ENCODE results near the gene BCL7B.

BCL7B gene

GRCh38 chr7:73578342-73579128 is 21.0 kb upstream of the BCL7B start, which contains the start of gene TBL2:
TSS of gene TBL2 (minus strand) at chr7:73578579. CDS start at chr7:73578549, 30 bp downstream.
- Histone ChIP-seq H3K4me1 (ENCODE audit: insufficient read depth, insufficient read length) (peaks cover 3% of the 10 kb centered on the region), H3K9me3 (ENCODE audit: insufficient read depth, low read length) (no peaks in the 10 kb centered on the region), H3K4me3 (ENCODE audit: insufficient read length, low read depth) (peak within 1 kb of the TSS; percentile 78), H3K9ac (ENCODE audit: insufficient read length, low read depth) (peak within 1 kb of the TSS; percentile 90), H3K36me3 (ENCODE audit: insufficient read depth, insufficient read length, low read length) (peaks cover 25% of the 10 kb centered on the region), H3K27me3 (ENCODE audit: insufficient read depth, insufficient read length) (no peaks in the 10 kb centered on the region)
- peak; percentile 98 for DNase-seq (ENCODE audit: low read depth, low spot score)
- TF ChIP-seq SUZ12 (IDR thresholded peaks at IDR 0.05; ENCODE audit: extremely low read depth, insufficient read depth, insufficient read length), result no peak
- TF ChIP-seq YY1 (IDR thresholded peaks at IDR 0.05; ENCODE audit: insufficient read depth, insufficient read length), result no peak
- no peak for TF ChIP-seq ZNF274 (IDR thresholded peaks at IDR 0.05; ENCODE audit: low read depth, low read length)

- no peak for DNase-seq (ENCODE audit: low read depth, low spot score)
- Histone ChIP-seq H3K4me1 (ENCODE audit: insufficient read depth, insufficient read length) (peaks cover 3% of the 10 kb centered on the region), H3K4me3 (ENCODE audit: insufficient read length, low read depth) (peak overlapping the region; percentile 78), H3K27me3 (ENCODE audit: insufficient read depth, insufficient read length) (no peaks in the 10 kb centered on the region), H3K9me3 (ENCODE audit: insufficient read depth, low read length) (no peaks in the 10 kb centered on the region), H3K36me3 (ENCODE audit: insufficient read depth, insufficient read length, low read length) (peaks cover 32% of the 10 kb centered on the region), H3K9ac (ENCODE audit: insufficient read length, low read depth) (peak overlapping the region; percentile 90)
- TF ChIP-seq SUZ12 (IDR thresholded peaks at IDR 0.05; ENCODE audit: extremely low read depth, insufficient read depth, insufficient read length) (no peak), ZNF274 (IDR thresholded peaks at IDR 0.05; ENCODE audit: low read depth, low read length) (no peak), YY1 (IDR thresholded peaks at IDR 0.05; ENCODE audit: insufficient read depth, insufficient read length) (no peak)
These were observed 20.3 kb upstream of the BCL7B start for GRCh38 chr7:73577627-73578341.

- Histone ChIP-seq H3K27me3 (ENCODE audit: insufficient read depth, insufficient read length) (no peaks in the 10 kb centered on the region), H3K36me3 (ENCODE audit: insufficient read depth, insufficient read length, low read length) (peaks cover 67% of the 10 kb centered on the region), H3K9ac (ENCODE audit: insufficient read length, low read depth) (no peak overlapping the region), H3K4me3 (ENCODE audit: insufficient read length, low read depth) (no peak overlapping the region), H3K4me1 (ENCODE audit: insufficient read depth, insufficient read length) (peaks cover 3% of the 10 kb centered on the region), H3K9me3 (ENCODE audit: insufficient read depth, low read length) (no peaks in the 10 kb centered on the region)
- no peak for DNase-seq (ENCODE audit: low read depth, low spot score)
- TF ChIP-seq YY1 (IDR thresholded peaks at IDR 0.05; ENCODE audit: insufficient read depth, insufficient read length) (no peak), SUZ12 (IDR thresholded peaks at IDR 0.05; ENCODE audit: extremely low read depth, insufficient read depth, insufficient read length) (no peak), ZNF274 (IDR thresholded peaks at IDR 0.05; ENCODE audit: low read depth, low read length) (no peak)
These were observed 16.3 kb upstream of the BCL7B start for GRCh38 chr7:73573791-73574190.

GRCh38 chr7:73573276-73573675 is 15.8 kb upstream of the BCL7B start:
- no peaks in the 10 kb centered on the region for H3K9me3 ChIP-seq (ENCODE audit: insufficient read depth, low read length)
- no peak for DNase-seq (ENCODE audit: low read depth, low spot score)
- H3K4me1 ChIP-seq (ENCODE audit: insufficient read depth, insufficient read length), result peaks cover 3% of the 10 kb centered on the region
- H3K9ac ChIP-seq (ENCODE audit: insufficient read length, low read depth), result no peak overlapping the region
- no peak overlapping the region for H3K4me3 ChIP-seq (ENCODE audit: insufficient read length, low read depth)
- no peaks in the 10 kb centered on the region for H3K27me3 ChIP-seq (ENCODE audit: insufficient read depth, insufficient read length)
- no peak for TF ChIP-seq ZNF274 (IDR thresholded peaks at IDR 0.05; ENCODE audit: low read depth, low read length)
- peaks cover 67% of the 10 kb centered on the region for H3K36me3 ChIP-seq (ENCODE audit: insufficient read depth, insufficient read length, low read length)

- H3K9me3 ChIP-seq (ENCODE audit: insufficient read depth, low read length), result no peaks in the 10 kb centered on the region
- no peak for TF ChIP-seq YY1 (IDR thresholded peaks at IDR 0.05; ENCODE audit: insufficient read depth, insufficient read length)
- TF ChIP-seq ZNF274 (IDR thresholded peaks at IDR 0.05; ENCODE audit: low read depth, low read length), result no peak
- no peak for TF ChIP-seq SUZ12 (IDR thresholded peaks at IDR 0.05; ENCODE audit: extremely low read depth, insufficient read depth, insufficient read length)
- no peak overlapping the region for H3K9ac ChIP-seq (ENCODE audit: insufficient read length, low read depth)
- peaks cover 3% of the 10 kb centered on the region for H3K4me1 ChIP-seq (ENCODE audit: insufficient read depth, insufficient read length)
- peaks cover 67% of the 10 kb centered on the region for H3K36me3 ChIP-seq (ENCODE audit: insufficient read depth, insufficient read length, low read length)
- H3K27me3 ChIP-seq (ENCODE audit: insufficient read depth, insufficient read length), result no peaks in the 10 kb centered on the region
- no peak for DNase-seq (ENCODE audit: low read depth, low spot score)
- H3K4me3 ChIP-seq (ENCODE audit: insufficient read length, low read depth), result no peak overlapping the region
These were observed 15.3 kb upstream of the BCL7B start for GRCh38 chr7:73572767-73573186.

GRCh38 chr7:73570977-73571376 is 13.5 kb upstream of the BCL7B start:
- H3K36me3 ChIP-seq (ENCODE audit: insufficient read depth, insufficient read length, low read length), result peaks cover 61% of the 10 kb centered on the region
- TF ChIP-seq ZNF274 (IDR thresholded peaks at IDR 0.05; ENCODE audit: low read depth, low read length) (no peak), SUZ12 (IDR thresholded peaks at IDR 0.05; ENCODE audit: extremely low read depth, insufficient read depth, insufficient read length) (no peak), YY1 (IDR thresholded peaks at IDR 0.05; ENCODE audit: insufficient read depth, insufficient read length) (no peak)
- no peaks in the 10 kb centered on the region for H3K4me1 ChIP-seq (ENCODE audit: insufficient read depth, insufficient read length)

GRCh38 chr7:73570521-73570920 is 13.0 kb upstream of the BCL7B start:
- H3K27me3 ChIP-seq (ENCODE audit: insufficient read depth, insufficient read length), result no peaks in the 10 kb centered on the region
- H3K4me1 ChIP-seq (ENCODE audit: insufficient read depth, insufficient read length), result no peaks in the 10 kb centered on the region
- H3K4me3 ChIP-seq (ENCODE audit: insufficient read length, low read depth), result no peak overlapping the region
- H3K9me3 ChIP-seq (ENCODE audit: insufficient read depth, low read length), result no peaks in the 10 kb centered on the region
- peaks cover 57% of the 10 kb centered on the region for H3K36me3 ChIP-seq (ENCODE audit: insufficient read depth, insufficient read length, low read length)
- TF ChIP-seq ZNF274 (IDR thresholded peaks at IDR 0.05; ENCODE audit: low read depth, low read length) (no peak), SUZ12 (IDR thresholded peaks at IDR 0.05; ENCODE audit: extremely low read depth, insufficient read depth, insufficient read length) (no peak)
- no peak overlapping the region for H3K9ac ChIP-seq (ENCODE audit: insufficient read length, low read depth)
- DNase-seq (ENCODE audit: low read depth, low spot score), result no peak

More at GRCh38 chr7:73570977-73571376, 13.5 kb upstream of the BCL7B start:
- DNase-seq (ENCODE audit: low read depth, low spot score), result no peak
- H3K27me3 ChIP-seq (ENCODE audit: insufficient read depth, insufficient read length), result no peaks in the 10 kb centered on the region
- H3K4me3 ChIP-seq (ENCODE audit: insufficient read length, low read depth), result no peak overlapping the region
- H3K9ac ChIP-seq (ENCODE audit: insufficient read length, low read depth), result no peak overlapping the region
- no peaks in the 10 kb centered on the region for H3K9me3 ChIP-seq (ENCODE audit: insufficient read depth, low read length)
